Mammary epithelial cell (primary cell): ENCODE data around the gene PHOSPHO1.

Experiments
- CTCF ChIP-seq, 2 donors: IDR thresholded peaks in 1 of 2; conservative IDR thresholded peaks in 1 of 2; 2 replicates each; pipeline ENCODE4 v1.5.1; 2011 to 2012; ENCODE audit warnings: inconsistent platforms in 2 of 2, low read length in 2 of 2, mild to moderate bottlenecking in 2 of 2, control low read depth in 1 of 2, low read depth in 1 of 2; ENCODE audit not compliant: insufficient read depth in 1 of 2; ENCODE audit errors: extremely low read depth in 1 of 2
- EZH2 ChIP-seq: IDR thresholded peaks from 2 replicates; pipeline ENCODE4 v1.6.1; 2012; ENCODE audit warnings: low read length, inconsistent platforms, borderline replicate concordance

DNA sequence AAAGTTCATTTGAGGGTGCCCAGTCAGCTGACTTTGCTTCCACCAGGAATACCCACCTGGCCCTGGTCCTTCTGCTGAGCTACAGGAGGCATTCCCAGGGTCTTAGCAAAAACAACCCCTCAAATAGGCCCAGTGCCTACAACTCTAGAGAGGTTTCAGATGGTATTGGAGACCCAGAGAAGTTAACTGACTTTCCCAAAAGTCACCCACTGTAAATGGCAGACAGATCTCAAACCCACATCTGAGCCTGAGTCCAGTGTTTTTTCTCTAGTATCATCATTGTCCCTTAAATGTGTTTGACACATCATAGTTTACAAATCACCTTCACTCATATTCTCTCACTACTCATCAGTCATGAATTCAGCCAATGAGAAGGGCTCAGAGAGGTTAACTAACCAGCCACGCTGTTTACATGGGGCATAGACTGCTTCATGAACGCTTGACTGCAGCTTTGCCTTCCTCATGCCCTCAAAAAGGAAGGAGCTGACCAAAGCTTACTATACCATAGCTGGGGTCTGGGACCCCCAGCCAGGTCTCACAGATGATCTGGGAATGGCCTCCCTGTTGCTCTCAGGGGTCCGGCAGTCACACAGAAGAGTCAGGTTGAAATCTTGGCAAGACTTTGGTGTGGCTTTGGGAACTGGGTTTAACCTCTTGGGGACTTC, 3.7 kb downstream of the PHOSPHO1 start:
- TF ChIP-seq CTCF (conservative IDR thresholded peaks at IDR 0.05 in 1 of 2, IDR thresholded peaks at IDR 0.05 in 1 of 2; ENCODE audit: extremely low read depth in 1 of 2, insufficient read depth in 1 of 2, low read depth in 1 of 2, low read length in 2 of 2) = no peak
- no peak for TF ChIP-seq EZH2
